Caco-2 (cell line): ENCODE measurements around the gene RUFY4. TPM values are rescaled to one million over a fixed set of nuclear protein-coding genes. Genes with fewer than 3 reads are reported as not detected.
"Not testable (repeated sequence)": the region's sequence is repeated elsewhere in the genome, so short reads cannot be mapped to it uniquely, and the experiment has no call there.

ENCODE experiments used
- BruUV-seq: library from RNA; stranded (reverse); fragments of 400-500 nt; replicated peaks from 2 replicates; lab custom pipeline; 2021; lab: Mats Ljungman, UMichigan
- CTCF ChIA-PET: fragments of 300-600 bp; sonication (Branson Sonifier 250); formaldehyde crosslinking; loops from one replicate; lab custom pipeline; 2022; ENCODE audit warnings: antibody characterized with exemption; lab: Charles Lee
- POLR2A ChIA-PET: fragments of 300-600 bp; sonication (Branson Sonifier 250); formaldehyde crosslinking; loops from one replicate; lab custom pipeline; 2022; ENCODE audit warnings: antibody characterized with exemption; lab: Charles Lee
- DNase-seq, 2 experiments: peaks; one replicate each; pipeline versions ENCODE4 v3.0.0 to v3.0.0-alpha.2; 2020 to 2022
- H3K27me3 ChIP-seq: replicated peaks from 2 replicates; pipeline ENCODE4 v1.6.0; 2011; ENCODE audit warnings: low read length; ENCODE audit not compliant: control insufficient read depth, insufficient read depth
- H3K36me3 ChIP-seq: 2 replicates; pipeline ENCODE4 v1.5.1; 2011; ENCODE audit warnings: low read length; ENCODE audit not compliant: control insufficient read depth, insufficient read depth
- H3K4me1 ChIP-seq: fragments of 250-450 bp; sonication (Bioruptor Pico); 2 replicates; pipeline ENCODE4 v1.5.1; 2020; ENCODE audit warnings: mild to moderate bottlenecking
- H3K4me3 ChIP-seq: 2 replicates; pipeline ENCODE4 v1.5.1; 2011; ENCODE audit warnings: low read depth, mild to moderate bottlenecking, control low read depth, low read length
- H3K9me3 ChIP-seq: fragments of 250-450 bp; sonication (Bioruptor Pico); 2 replicates; pipeline ENCODE4 v1.5.1; 2020; ENCODE audit warnings: mild to moderate bottlenecking, moderate library complexity
- H3K27ac Mint-ChIP-seq: one replicate; pipeline ENCODE4 v1.8.0; 2022; ENCODE audit warnings: mixed read lengths; ENCODE audit not compliant: unreplicated experiment
- H3K27me3 Mint-ChIP-seq: one replicate; pipeline ENCODE4 v1.8.0; 2022; ENCODE audit warnings: mixed read lengths; ENCODE audit not compliant: insufficient read depth, unreplicated experiment
- H3K36me3 Mint-ChIP-seq: one replicate; pipeline ENCODE4 v1.8.0; 2022; ENCODE audit warnings: mild to moderate bottlenecking, mixed read lengths; ENCODE audit not compliant: insufficient read depth, unreplicated experiment
- H3K4me1 Mint-ChIP-seq: one replicate; pipeline ENCODE4 v1.8.0; 2022; ENCODE audit warnings: low read depth, mixed read lengths; ENCODE audit not compliant: unreplicated experiment
- H3K4me3 Mint-ChIP-seq: one replicate; pipeline ENCODE4 v1.8.0; 2022; ENCODE audit warnings: mild to moderate bottlenecking, moderate library complexity, mixed read lengths; ENCODE audit not compliant: unreplicated experiment
- H3K9me3 Mint-ChIP-seq: one replicate; pipeline ENCODE4 v1.8.0; 2022; ENCODE audit warnings: mixed read lengths; ENCODE audit not compliant: unreplicated experiment
- CTCF ChIP-seq, 2 experiments: fragments of 200-600 bp in 1 of 2; IDR thresholded peaks; 1 replicate in 1 of 2; 2 replicates in 1 of 2; pipeline versions ENCODE4 v1.5.1 to v1.8.0; 2011 to 2022; ENCODE audit warnings: antibody characterized with exemption in 1 of 2, control low read depth in 1 of 2, inconsistent platforms in 1 of 2, low read depth in 1 of 2, low read length in 1 of 2, mild to moderate bottlenecking in 1 of 2, moderate library complexity in 1 of 2; ENCODE audit not compliant: insufficient read depth in 1 of 2, severe bottlenecking in 1 of 2, unreplicated experiment in 1 of 2
- intact Hi-C: fragments of 100-400 bp; cut with micrococcal nuclease; formaldehyde crosslinking; loops from one replicate; pipeline ENCODE4 v1.10.0; 2022; ENCODE audit not compliant: unreplicated experiment
- total RNA-seq: library from RNA; stranded (reverse); gene quantifications from 2 replicates; pipeline ENCODE4 v1.2.3, GENCODE V29; 2022

RUFY4 gene
- total RNA-seq, 1 experiment from 2014 or later: not detected

GRCh38 chr2:218093879-218094278 is 24.8 kb downstream of the RUFY4 start:
- Mint-ChIP-seq H3K36me3 (no peaks in the 10 kb centered on the region), H3K4me3 (no peak overlapping the region), H3K4me1 (no peaks in the 10 kb centered on the region), H3K9me3 (peaks cover 6% of the 10 kb centered on the region), H3K27me3 (peaks cover 15% of the 10 kb centered on the region), H3K27ac (no peak overlapping the region)
- POLR2A ChIA-PET: interaction anchor here (0.6 kb wide), 1 partner anchor 729 kb away, joined by 3 read pairs; no protein-coding TSS in a partner anchor
- no peaks in the 10 kb centered on the region for H3K4me1 ChIP-seq
- no peaks in the 10 kb centered on the region for H3K27me3 ChIP-seq
- H3K36me3 ChIP-seq: no peaks in the 10 kb centered on the region
- no TSS peak for BruUV-seq
- CTCF ChIA-PET: no interaction called here
- H3K4me3 ChIP-seq: no peak overlapping the region
- DNase-seq: no peak
- no peak for TF ChIP-seq CTCF (IDR thresholded peaks at IDR 0.05; ENCODE audit: insufficient read depth in 1 of 2, low read depth in 1 of 2, low read length in 1 of 2, severe bottlenecking in 1 of 2, unreplicated experiment in 1 of 2)
- intact Hi-C loops: no loop called here
- no peaks in the 10 kb centered on the region for H3K9me3 ChIP-seq

GRCh38 chr2:218095853-218096252 is 26.8 kb downstream of the RUFY4 start:
- no peak for TF ChIP-seq CTCF (IDR thresholded peaks at IDR 0.05; ENCODE audit: insufficient read depth in 1 of 2, low read depth in 1 of 2, low read length in 1 of 2, severe bottlenecking in 1 of 2, unreplicated experiment in 1 of 2)
- Mint-ChIP-seq H3K4me3 (no peak overlapping the region), H3K4me1 (no peaks in the 10 kb centered on the region), H3K9me3 (no peaks in the 10 kb centered on the region), H3K36me3 (no peaks in the 10 kb centered on the region), H3K27me3 (peaks cover 22% of the 10 kb centered on the region), H3K27ac (no peak overlapping the region)
- no peak overlapping the region for H3K4me3 ChIP-seq
- DNase-seq: no peak
- ChIA-PET POLR2A (no interaction called here), CTCF (no interaction called here)
- no peaks in the 10 kb centered on the region; the same call in 1 of the 2 replicates for H3K27me3 ChIP-seq
- intact Hi-C loops: no loop called here
- no peaks in the 10 kb centered on the region for H3K4me1 ChIP-seq
- no peaks in the 10 kb centered on the region for H3K36me3 ChIP-seq
- no TSS peak for BruUV-seq
- no peaks in the 10 kb centered on the region for H3K9me3 ChIP-seq

- no peak for TF ChIP-seq CTCF (IDR thresholded peaks at IDR 0.05; ENCODE audit: insufficient read depth in 1 of 2, low read depth in 1 of 2, low read length in 1 of 2, severe bottlenecking in 1 of 2, unreplicated experiment in 1 of 2)
- Mint-ChIP-seq H3K27ac (no peak overlapping the region), H3K9me3 (no peaks in the 10 kb centered on the region), H3K27me3 (peaks cover 17% of the 10 kb centered on the region), H3K4me3 (no peak overlapping the region), H3K36me3 (no peaks in the 10 kb centered on the region), H3K4me1 (no peaks in the 10 kb centered on the region)
- no peak for DNase-seq
- no peak overlapping the region for H3K4me3 ChIP-seq
- no peaks in the 10 kb centered on the region; the same call in 1 of the 2 replicates for H3K27me3 ChIP-seq
- ChIA-PET CTCF (no interaction called here), POLR2A (no interaction called here)
- BruUV-seq: no TSS peak
- no peaks in the 10 kb centered on the region for H3K9me3 ChIP-seq
- intact Hi-C loops: no loop called here
- H3K4me1 ChIP-seq: no peaks in the 10 kb centered on the region
- no peaks in the 10 kb centered on the region for H3K36me3 ChIP-seq
These were observed 28.9 kb downstream of the RUFY4 start for GRCh38 chr2:218097975-218098374.

- H3K4me3 Mint-ChIP-seq, CTCF ChIA-PET, H3K4me1 Mint-ChIP-seq, H3K36me3 ChIP-seq, intact Hi-C loops, H3K27me3 ChIP-seq, H3K4me1 ChIP-seq, BruUV-seq, H3K27ac Mint-ChIP-seq, POLR2A ChIA-PET, H3K4me3 ChIP-seq, H3K36me3 Mint-ChIP-seq, DNase-seq: not testable (repeated sequence)
- peaks cover 15% of the 10 kb centered on the region for H3K9me3 ChIP-seq
- Mint-ChIP-seq H3K27me3 (peaks cover 11% of the 10 kb centered on the region), H3K9me3 (peaks cover 55% of the 10 kb centered on the region)
These were observed 39.8 kb downstream of the RUFY4 start for GRCh38 chr2:218108834-218109233.

- H3K27me3 ChIP-seq, intact Hi-C loops, H3K36me3 Mint-ChIP-seq, H3K27me3 Mint-ChIP-seq, CTCF ChIA-PET, H3K4me3 ChIP-seq, H3K4me1 ChIP-seq, H3K27ac Mint-ChIP-seq, DNase-seq, H3K36me3 ChIP-seq, BruUV-seq, H3K4me1 Mint-ChIP-seq, H3K4me3 Mint-ChIP-seq, POLR2A ChIA-PET: not testable (repeated sequence)
- peaks cover 18% of the 10 kb centered on the region; the same call in 1 of the 2 replicates for H3K9me3 ChIP-seq
- peaks cover 31% of the 10 kb centered on the region for H3K9me3 Mint-ChIP-seq
These were observed 52.7 kb downstream of the RUFY4 start for GRCh38 chr2:218121789-218122188.
